Fibroblast of villous mesenchyme (primary cell): ENCODE measurements around the gene BLTP3A. TPM values are rescaled to one million over a fixed set of nuclear protein-coding genes. Genes with fewer than 3 reads are reported as not detected.
"Not testable (repeated sequence)": the region's sequence is repeated elsewhere in the genome, so short reads cannot be mapped to it uniquely, and the experiment has no call there.

ENCODE experiments used
- DNase-seq: peaks from one replicate; pipeline ENCODE4 v3.0.0-alpha.2; 2010; ENCODE audit warnings: low read depth
- H3K4me3 ChIP-seq: 2 replicates; pipeline ENCODE4 v1.5.1; 2011; ENCODE audit warnings: low read depth, mild to moderate bottlenecking, low read length
- total RNA-seq: library from RNA; depleted of rRNA; stranded (reverse); fragments of >200 nt; gene quantifications from 2 replicates; pipeline ENCODE4 v1.2.3, GENCODE V29; 2012
- TF ChIP-seq, protein P1 (sequence below): IDR thresholded peaks from 2 replicates; pipeline ENCODE4 v1.5.1; 2012; ENCODE audit warnings: low read depth, mild to moderate bottlenecking, low read length; ENCODE audit not compliant: insufficient read depth

Gene BLTP3A
- total RNA-seq, 1 donor: 12.5 TPM

DNA sequence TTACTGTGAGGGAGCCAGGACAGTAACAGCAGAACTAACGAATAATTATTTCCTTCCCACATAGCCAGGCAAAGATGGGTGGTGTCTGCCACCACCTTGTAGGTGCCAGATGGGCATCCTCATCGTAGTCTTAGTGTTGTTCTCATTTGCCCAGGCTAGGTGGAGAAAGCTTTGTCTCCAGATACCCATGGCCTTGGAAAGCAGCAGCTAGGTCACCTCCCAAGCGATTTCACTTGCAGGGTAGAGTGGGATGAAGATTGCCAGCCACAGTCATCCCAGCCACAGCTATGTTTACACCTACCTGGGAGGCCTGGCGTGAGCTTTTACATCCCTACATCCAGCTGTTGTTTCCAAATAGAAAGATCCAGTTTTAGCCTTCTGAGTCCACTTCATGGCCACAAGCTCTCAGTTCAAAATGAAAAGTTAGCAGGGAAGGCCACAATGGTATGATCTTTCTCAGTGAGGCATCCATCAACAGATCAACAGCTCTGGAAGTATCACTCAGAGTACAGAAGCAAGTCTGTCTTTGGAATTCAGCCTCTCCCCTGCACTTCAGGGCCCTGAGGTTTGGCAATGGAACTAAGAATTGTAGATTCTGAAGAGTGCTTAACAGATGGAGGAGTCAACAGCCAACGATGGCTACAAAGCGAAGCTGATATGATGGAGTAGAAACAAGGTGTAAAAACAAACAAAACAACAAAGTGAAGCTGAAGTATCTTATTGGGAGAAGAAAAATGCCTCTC is 45.6 kb upstream of the BLTP3A start:
- no peak for DNase-seq
- TF ChIP-seq, protein P1, sequence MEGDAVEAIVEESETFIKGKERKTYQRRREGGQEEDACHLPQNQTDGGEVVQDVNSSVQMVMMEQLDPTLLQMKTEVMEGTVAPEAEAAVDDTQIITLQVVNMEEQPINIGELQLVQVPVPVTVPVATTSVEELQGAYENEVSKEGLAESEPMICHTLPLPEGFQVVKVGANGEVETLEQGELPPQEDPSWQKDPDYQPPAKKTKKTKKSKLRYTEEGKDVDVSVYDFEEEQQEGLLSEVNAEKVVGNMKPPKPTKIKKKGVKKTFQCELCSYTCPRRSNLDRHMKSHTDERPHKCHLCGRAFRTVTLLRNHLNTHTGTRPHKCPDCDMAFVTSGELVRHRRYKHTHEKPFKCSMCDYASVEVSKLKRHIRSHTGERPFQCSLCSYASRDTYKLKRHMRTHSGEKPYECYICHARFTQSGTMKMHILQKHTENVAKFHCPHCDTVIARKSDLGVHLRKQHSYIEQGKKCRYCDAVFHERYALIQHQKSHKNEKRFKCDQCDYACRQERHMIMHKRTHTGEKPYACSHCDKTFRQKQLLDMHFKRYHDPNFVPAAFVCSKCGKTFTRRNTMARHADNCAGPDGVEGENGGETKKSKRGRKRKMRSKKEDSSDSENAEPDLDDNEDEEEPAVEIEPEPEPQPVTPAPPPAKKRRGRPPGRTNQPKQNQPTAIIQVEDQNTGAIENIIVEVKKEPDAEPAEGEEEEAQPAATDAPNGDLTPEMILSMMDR: no peak
- H3K4me3 ChIP-seq: no peak overlapping the region

DNA sequence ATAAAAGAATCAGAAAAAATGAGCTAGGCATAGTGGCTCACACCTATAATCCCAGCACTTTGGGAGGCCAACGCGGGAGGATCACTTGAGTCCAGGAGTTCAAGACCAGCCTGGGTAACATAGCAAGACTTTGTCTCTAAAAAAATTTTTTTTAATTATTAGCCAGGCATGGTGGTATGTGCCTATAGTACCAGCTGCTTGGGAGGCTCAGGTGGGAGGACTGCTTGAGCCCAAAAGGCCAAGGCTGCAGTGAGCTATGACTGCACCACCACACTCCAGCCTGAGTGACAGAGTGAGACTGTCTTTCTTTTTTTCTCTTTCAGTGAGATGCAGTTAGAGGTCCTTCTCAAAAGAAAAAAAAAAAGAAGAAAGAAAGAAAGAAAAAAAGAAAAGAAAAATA is 43.1 kb upstream of the BLTP3A start:
- TF ChIP-seq, protein P1: no peak
- no peak overlapping the region for H3K4me3 ChIP-seq
- no peak for DNase-seq

DNA sequence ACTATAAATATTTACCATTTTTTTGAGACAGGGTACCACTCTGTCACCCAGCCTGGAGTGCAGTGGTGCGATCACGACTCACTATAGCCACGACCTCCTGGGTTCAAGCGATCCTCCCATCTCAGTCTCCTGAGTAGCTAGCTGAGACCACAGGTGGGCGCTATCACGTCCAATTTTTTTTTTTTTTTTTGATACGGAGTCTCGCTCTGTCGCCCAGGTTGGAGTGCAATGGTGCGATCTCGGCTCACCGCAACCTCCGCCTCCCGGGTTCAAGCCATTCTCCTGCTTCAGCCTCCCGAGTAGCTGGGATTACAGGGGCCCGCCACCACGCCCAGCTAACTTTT is 35.4 kb upstream of the BLTP3A start:
- TF ChIP-seq, protein P1: peak; percentile 30
- H3K4me3 ChIP-seq: peak overlapping the region; percentile 90
- not testable (repeated sequence) for DNase-seq

DNA sequence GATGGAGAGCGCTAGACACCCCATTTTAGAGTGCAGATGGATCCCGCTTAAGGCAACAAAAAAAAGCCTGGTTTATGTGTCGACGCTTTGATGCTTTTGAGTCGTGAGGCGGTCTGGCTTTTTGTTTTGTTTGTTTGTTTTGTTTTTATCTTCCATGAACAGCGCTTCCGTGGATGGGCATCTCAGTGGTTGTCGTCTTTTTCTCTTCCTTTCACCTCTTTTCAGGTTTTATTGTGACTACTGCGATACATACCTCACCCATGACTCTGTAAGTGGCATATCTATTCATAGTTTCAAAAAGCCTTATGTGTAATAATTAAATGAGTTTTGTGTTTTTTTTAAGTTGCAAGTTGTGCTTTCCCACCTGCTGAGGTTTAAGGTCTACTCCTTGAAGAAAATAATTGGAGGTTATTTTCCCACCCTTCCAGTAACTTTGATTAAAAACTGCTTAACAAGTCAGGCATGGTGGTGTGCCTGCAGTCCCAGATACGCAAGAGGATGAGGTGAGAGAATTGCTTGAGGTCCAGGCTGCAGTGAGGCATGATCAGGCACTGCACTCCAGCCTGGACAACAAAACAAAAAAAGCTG is 34.1 kb upstream of the BLTP3A start:
- no peak for DNase-seq
- H3K4me3 ChIP-seq: peak overlapping the region; percentile 90
- TF ChIP-seq, protein P1: no peak

DNA sequence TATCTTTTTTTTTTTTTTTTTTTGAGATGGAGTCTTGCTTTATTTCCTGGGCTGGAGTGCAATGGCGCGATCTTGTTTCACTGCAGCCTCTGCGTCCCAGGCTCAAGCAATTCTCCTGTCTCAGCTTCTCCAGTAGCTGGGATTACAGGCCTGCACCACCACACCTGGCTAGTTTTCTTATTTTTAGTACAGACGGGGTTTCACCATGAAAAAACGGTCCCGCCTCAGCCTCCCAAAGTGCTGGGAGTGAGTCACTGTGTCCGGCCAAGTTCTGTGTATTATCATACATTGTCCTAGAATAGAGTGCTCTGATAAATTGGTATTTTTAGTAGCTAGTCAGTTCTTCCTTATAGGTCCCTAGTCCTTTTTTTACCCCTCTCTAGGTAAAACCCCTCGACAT is 31.8 kb upstream of the BLTP3A start:
- no peak overlapping the region for H3K4me3 ChIP-seq
- TF ChIP-seq, protein P1: no peak
- no peak for DNase-seq

DNA sequence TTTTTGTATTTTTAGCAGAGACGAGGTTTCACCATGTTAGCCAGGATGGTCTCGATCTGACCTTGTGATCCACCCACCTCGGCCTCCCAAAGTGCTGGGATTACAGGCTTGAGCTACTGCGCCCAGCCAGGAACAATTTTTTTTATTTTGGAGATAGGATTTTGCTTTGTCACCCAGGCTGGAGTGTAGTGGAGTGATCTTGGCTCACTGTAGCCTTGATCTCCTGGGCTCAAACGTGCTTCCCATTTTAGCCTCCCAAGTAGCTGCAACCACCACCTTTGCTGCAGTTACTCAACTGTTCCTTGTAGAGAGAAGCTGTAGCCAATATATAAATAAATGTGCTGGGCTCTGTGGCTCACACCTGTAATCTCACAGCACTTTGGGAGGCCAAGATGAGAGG is 30.2 kb upstream of the BLTP3A start:
- not testable (repeated sequence) for H3K4me3 ChIP-seq, DNase-seq

DNA sequence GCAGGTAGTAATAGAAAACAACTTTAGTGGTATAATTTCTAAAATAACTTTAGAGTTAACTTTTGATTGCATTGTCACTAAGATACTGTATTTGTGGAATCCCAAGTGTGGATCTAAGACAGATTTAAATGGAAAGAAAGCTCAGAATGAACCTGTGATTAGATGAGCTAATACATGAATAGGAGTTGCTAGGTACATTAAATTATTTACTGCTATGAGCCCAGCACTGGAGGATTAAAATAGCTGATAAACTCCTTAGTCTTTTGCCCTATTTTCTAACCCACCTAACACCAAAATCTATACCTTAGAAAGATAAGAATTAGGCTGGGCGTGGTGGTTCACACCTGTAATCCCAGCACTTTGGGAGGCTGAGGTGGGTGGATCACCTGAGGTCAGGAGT is 23.7 kb upstream of the BLTP3A start:
- TF ChIP-seq, protein P1: no peak
- DNase-seq: no peak
- no peak overlapping the region for H3K4me3 ChIP-seq
